ENCODE data around the gene CYP19A1. TPM values are rescaled to one million over a fixed set of nuclear protein-coding genes. Genes with fewer than 3 reads are reported as not detected.

The CYP19A1 gene
- total RNA-seq, 1 experiment from 2014 or later: not detected

GRCh38 chr15:51281368-51281967, 56.9 kb downstream of the CYP19A1 start:
- Histone ChIP-seq H4K20me1 (ENCODE audit: insufficient read depth) (no peaks in the 10 kb centered on the region; the same call in 1 of the 2 replicates), H3K4me3 (replicated peaks in 1 of 2; ENCODE audit: low read depth in 1 of 2, low read length in 2 of 2) (no peak overlapping the region), H3K9me3 (ENCODE audit: control insufficient read depth in 1 of 2, insufficient read depth in 1 of 2, low read depth in 1 of 2, low read length in 2 of 2) (no peaks in the 10 kb centered on the region), H2AFZ (ENCODE audit: low read depth, low read length, poor library complexity, severe bottlenecking) (no peak overlapping the region), H3K9ac (ENCODE audit: low read length) (no peak overlapping the region), H3K27me3 (ENCODE audit: insufficient read depth, low read length) (peaks cover 5% of the 10 kb centered on the region; the same call in 1 of the 2 replicates), H3K79me2 (ENCODE audit: insufficient read depth, low read length) (no peaks in the 10 kb centered on the region), H3K4me1 (ENCODE audit: control insufficient read depth in 1 of 2, insufficient read depth in 2 of 2, low read length in 2 of 2) (no peaks in the 10 kb centered on the region), H3K36me3 (ENCODE audit: control insufficient read depth in 1 of 2, insufficient read depth in 2 of 2, low read length in 2 of 2) (no peaks in the 10 kb centered on the region), H3K4me2 (ENCODE audit: low read length) (no peak overlapping the region), H3K27ac (ENCODE audit: low read depth, low read length) (no peak overlapping the region), H3K9me2 (ENCODE audit: insufficient read depth) (no peaks in the 10 kb centered on the region)
- ChIA-PET POLR2A (no interaction called here), RAD21 (ENCODE audit: low non-redundant PET in 1 of 2, low total read pairs in 2 of 2, uncharacterized antibody in 2 of 2, unreplicated experiment in 2 of 2) (interaction anchor here in 1 of 2 experiments (0.9 kb wide), 1 partner anchor 99 kb away, joined by 3 read pairs; no protein-coding TSS in a partner anchor), CTCF (interaction anchor here (0.7 to 1.8 kb wide), 8 partner anchors 9 to 121 kb away, joined by 3 to 9 read pairs (median 3); no protein-coding TSS in a partner anchor)
- TF ChIP-seq, protein P1, sequence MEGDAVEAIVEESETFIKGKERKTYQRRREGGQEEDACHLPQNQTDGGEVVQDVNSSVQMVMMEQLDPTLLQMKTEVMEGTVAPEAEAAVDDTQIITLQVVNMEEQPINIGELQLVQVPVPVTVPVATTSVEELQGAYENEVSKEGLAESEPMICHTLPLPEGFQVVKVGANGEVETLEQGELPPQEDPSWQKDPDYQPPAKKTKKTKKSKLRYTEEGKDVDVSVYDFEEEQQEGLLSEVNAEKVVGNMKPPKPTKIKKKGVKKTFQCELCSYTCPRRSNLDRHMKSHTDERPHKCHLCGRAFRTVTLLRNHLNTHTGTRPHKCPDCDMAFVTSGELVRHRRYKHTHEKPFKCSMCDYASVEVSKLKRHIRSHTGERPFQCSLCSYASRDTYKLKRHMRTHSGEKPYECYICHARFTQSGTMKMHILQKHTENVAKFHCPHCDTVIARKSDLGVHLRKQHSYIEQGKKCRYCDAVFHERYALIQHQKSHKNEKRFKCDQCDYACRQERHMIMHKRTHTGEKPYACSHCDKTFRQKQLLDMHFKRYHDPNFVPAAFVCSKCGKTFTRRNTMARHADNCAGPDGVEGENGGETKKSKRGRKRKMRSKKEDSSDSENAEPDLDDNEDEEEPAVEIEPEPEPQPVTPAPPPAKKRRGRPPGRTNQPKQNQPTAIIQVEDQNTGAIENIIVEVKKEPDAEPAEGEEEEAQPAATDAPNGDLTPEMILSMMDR (IDR thresholded peaks at IDR 0.05 in 2 of 3, conservative IDR thresholded peaks at IDR 0.05 in 1 of 3; ENCODE audit: borderline replicate concordance in 1 of 3, insufficient read depth in 1 of 3, low read depth in 2 of 3, low read length in 2 of 3): peak; percentile 50 to 78 (median 72); a peak in 5 of 6 replicates
- TF ChIP-seq ELF1 (IDR thresholded peaks at IDR 0.05; ENCODE audit: borderline replicate concordance, low read depth) (no peak), ZBTB33 (IDR thresholded peaks at IDR 0.05; ENCODE audit: extremely low read depth, insufficient replicate concordance, low read length) (no peak), ZNF274 (IDR thresholded peaks at IDR 0.05; ENCODE audit: low read depth, low read length) (no peak), RAD21 (IDR thresholded peaks at IDR 0.05; ENCODE audit: low read depth) (peak; percentile 65)
- no TSS peak for BruUV-seq (replicated peaks)
- intact Hi-C loops (cut with micrococcal nuclease): loop anchor here (1.0 to 10.0 kb wide), 4 partner anchors 100 to 217 kb away; no protein-coding TSS in a partner anchor
- peak; percentile 99 for ATAC-seq
- peak; percentile 22 for DNase-seq (ENCODE audit: low read depth, low spot score)
